T47D (cell line): ENCODE data around the gene PLCL2.

Source experiments
- DNase-seq, 2 experiments: peaks; one replicate each; pipeline versions ENCODE4 v3.0.0 to v3.0.0-alpha.2; 2011 to 2012; ENCODE audit warnings: low read depth in 1 of 2, low spot score in 1 of 2
- JUND ChIP-seq: IDR thresholded peaks from 2 replicates; pipeline ENCODE4 v1.6.1; 2012; ENCODE audit warnings: low read depth
- in situ Hi-C: cut with HindIII; loops from 2 replicates; pipeline ENCODE4 v1.10.0; 2016; ENCODE audit warnings: low sequenced_read_pairs, low pct_unique_long_range_greater_than_20kb

The PLCL2 gene

DNA sequence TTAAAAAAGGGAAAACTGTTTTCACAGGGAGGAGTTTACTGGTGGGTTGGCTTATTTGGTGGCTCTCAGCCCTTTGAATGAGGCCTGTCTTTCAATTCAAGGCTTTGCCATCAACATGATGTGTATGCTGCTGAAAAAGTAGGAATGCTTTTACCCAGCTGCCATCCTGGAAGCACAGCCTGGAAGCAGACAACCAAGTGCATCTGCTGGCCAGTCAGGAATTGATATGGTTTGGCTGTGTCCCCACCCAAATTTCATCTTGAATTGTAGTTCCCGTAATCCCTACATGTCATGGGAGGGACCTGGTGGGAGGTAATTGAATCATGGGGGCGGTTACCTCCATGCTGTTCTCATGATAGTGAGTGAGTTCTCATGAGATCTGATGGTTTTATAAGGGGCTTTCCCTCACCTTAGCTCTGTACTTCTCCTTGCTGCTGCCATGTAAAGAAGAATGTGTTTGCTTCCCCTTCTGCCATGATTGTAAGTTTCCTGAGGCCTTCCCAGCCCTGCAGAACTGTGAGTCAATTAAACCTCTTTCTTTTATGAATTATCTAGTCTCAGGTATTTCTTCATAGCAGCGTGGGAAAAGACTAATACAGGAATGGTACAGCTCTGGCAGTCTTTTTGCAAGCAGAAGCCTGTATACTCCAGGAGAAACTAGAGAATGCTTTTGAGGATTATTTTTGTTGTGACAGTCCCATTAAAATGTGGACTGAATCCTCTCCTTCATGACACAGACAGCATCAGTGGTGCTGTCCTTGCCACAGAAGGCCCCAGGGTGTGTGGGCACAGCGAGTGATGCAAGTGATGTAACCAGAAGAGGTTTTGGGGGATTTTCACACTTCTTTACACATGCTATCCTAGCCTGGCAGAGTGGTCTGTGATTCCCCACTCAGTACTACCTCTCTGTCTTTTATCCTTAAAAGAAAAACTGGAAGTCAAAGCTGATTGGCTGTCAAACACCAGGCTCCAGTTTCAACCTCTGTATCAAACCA is 20.0 kb downstream of the PLCL2 start:
- DNase-seq = no peak
- TF ChIP-seq JUND = no peak
- in situ Hi-C loops = no loop called here

- no peak for DNase-seq
- no peak for TF ChIP-seq JUND
- in situ Hi-C loops = no loop called here
Measured at GRCh38 chr3:16905704-16906103, 20.9 kb downstream of the PLCL2 start.

GRCh38 chr3:16906682-16907081 is 21.9 kb downstream of the PLCL2 start:
- no peak for TF ChIP-seq JUND
- in situ Hi-C loops = no loop called here
- no peak for DNase-seq

GRCh38 chr3:16907243-16907642 is 22.5 kb downstream of the PLCL2 start:
- in situ Hi-C loops = no loop called here
- no peak for DNase-seq
- no peak for TF ChIP-seq JUND

DNA sequence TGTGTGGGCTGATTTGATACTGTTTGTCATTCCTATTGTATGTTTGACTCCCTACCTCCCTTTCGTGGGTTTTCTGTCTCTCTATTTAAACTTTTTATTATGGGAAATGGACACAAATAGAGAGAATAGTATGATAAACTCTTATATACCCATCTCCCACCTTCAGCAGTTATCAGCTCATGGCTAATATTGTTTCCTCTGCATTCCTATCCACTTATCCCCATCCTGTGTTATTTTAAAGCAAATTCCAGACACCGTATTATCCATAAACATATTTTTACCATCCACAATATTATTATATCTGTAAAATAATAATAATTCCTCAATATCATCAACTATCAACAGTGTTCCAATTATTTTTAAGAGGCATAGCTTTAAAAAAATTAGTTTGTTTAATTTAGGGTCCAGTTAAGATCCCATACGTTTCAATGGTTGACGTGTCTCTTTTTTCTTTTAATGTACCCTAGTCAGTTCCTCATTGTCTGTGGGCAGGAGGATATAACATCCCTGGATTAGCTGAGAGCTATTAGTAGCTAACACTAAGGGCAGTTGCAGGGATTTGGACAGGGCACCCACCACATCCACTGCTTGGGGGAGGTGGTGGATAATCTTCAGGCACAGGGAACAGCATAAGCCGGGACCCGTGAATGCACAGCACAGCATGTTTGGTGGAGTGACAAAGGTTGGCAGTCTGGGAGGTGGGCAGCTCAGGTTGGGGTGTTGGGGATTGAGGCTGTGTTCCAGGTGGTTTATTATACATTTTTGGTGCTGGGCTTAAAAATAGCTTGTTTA is 23.5 kb downstream of the PLCL2 start:
- no peak for TF ChIP-seq JUND
- no peak for DNase-seq
- in situ Hi-C loops = no loop called here

GRCh38 chr3:16908896-16909295 is 24.1 kb downstream of the PLCL2 start:
- in situ Hi-C loops = no loop called here
- DNase-seq = no peak
- no peak for TF ChIP-seq JUND

DNA sequence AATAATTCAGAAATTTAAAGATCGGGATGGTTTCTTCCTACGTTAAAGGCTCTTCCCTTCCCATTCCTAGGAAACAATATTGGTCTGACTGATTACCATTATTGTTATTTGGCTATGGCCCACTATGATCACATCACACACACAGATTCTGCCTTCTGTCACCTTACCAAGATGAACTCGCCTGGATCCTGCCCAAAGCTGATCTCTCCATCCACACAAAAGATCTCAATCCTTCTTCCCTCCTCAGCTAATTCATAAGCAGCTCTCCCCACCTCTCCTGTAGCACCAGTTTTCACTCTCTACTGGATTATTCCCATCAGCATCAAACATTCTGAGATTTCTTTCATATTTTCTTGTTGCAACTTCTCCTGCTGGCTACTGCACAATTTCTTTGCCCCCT is 25.0 kb downstream of the PLCL2 start:
- no peak for TF ChIP-seq JUND
- in situ Hi-C loops = no loop called here
- no peak for DNase-seq

DNA sequence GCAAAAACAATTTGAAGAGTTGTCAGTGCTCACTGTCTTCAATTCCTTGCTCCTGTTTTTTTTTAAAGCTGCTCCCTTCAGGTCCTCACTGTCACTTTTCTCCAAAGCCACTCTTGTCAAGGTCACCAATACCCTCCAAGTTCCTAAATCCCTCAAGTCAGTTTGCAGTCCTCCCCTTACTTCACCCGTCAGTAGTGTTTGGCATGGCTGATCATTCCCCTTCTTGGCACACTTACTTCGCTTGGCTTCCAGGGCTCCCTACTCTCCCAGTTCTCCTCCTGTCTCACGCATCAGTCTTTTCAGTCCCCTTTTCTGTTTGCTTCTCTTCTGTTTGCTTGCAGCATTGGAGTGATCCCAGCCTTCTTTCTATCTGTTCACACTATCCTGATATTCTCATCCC is 25.5 kb downstream of the PLCL2 start:
- DNase-seq = no peak
- in situ Hi-C loops = no loop called here
- no peak for TF ChIP-seq JUND

- in situ Hi-C loops = no loop called here
- DNase-seq = no peak
- TF ChIP-seq JUND = no peak
Measured at GRCh38 chr3:16911916-16912315, 27.2 kb downstream of the PLCL2 start.

DNA sequence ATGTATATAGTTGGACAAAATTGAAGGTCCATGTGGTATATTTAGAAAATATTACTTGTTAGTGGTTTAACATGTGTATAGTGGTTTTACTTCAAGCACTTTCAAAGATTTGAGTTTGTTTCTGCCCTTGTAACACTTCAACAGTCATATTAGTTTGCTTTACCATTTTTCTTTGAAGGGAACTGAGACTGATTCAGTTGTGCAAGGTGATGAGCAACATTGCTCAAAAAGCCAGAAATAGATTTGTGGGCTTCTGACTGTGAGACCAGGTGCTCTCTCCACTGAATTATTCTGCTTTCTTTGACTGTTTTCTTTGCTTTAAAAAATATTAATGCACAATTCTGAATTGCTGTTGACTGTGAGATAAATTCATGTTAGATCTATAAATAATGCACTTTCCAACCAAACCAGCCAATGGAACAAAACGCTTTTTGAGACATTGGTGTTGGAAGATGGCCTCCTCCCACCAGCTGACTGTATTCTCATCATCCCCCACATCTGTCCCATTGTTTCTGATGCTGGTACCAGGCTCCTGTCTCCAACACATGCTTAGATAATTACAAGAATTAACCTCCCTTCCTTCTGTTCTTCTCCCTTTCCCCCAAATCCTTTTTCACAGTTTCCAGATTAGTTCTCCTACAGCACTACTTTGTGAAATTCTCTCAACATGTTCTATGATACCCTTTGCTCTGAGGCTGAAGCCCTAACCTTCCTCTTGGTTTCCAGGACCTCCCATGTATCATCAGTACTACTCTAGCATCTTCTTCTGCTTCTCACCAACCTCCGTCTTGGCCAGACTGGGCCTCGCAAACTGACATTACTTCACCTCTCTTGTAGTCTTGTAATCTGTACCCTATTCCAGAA is 27.9 kb downstream of the PLCL2 start:
- in situ Hi-C loops = no loop called here
- TF ChIP-seq JUND = no peak
- no peak for DNase-seq

DNA sequence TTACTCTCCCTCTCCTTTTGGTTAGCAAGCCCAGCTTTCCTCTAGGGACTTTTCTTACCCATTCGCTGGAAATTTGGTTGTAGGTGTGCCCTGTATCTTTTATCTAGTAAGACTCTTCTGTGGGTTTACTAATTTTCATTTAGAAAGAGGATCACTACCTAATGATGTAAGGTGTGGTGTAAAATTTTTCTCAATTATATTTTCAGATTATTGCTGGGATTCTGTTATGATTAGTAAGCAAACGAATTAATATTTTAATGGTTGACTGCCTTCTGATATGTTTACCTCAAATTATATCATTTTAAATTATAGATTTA is 28.5 kb downstream of the PLCL2 start:
- no peak for TF ChIP-seq JUND
- in situ Hi-C loops = no loop called here
- DNase-seq = no peak

DNA sequence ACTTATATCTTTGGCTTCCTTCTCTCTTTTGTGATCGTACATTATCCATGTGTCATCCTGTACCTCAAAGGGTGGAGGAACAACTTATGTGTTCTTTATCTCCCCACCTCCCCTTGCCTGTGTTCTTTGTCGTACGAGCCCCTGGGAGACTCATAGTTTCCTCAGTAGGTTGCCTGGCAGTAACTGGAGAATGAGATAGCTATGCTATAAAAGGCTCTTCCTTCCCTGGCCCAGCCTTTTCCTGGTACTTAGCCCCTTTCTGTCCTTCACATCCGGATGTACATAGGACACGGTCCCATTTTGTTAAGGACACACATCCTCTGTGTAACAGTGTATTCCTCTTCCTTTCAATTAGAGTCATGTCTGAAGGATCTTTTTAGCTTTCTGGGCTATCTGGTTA is 32.1 kb downstream of the PLCL2 start:
- in situ Hi-C loops = no loop called here
- TF ChIP-seq JUND = no peak

More for the DNA sequence above, 32.1 kb downstream of the PLCL2 start:
- no peak for DNase-seq
